NCI-H1105 (cell line): ENCODE data around the gene RAB35.
A peak's percentile ranks its signal among the peaks of the same experiment; 100 is the strongest.

Source experiments
- DNase-seq: peaks from one replicate; lab custom pipeline; 2025; lab: John Stamatoyannopoulos, UW

The RAB35 gene

GRCh38 chr12:120086801-120087621 is 29.5 kb downstream of the RAB35 start:
- DNase-seq, result peak; percentile 99

GRCh38 chr12:120085920-120086645 is 30.5 kb downstream of the RAB35 start:
- no peak for DNase-seq

GRCh38 chr12:120081641-120082040 is 34.9 kb downstream of the RAB35 start:
- no peak for DNase-seq

GRCh38 chr12:120079411-120080400 is 36.8 kb downstream of the RAB35 start:
- DNase-seq, result no peak

- no peak for DNase-seq
These were observed 37.7 kb downstream of the RAB35 start for GRCh38 chr12:120078868-120079267.

GRCh38 chr12:120077260-120077659 is 39.3 kb downstream of the RAB35 start:
- no peak for DNase-seq

- no peak for DNase-seq
These were observed 39.9 kb downstream of the RAB35 start for GRCh38 chr12:120076651-120077050.

GRCh38 chr12:120075034-120075616 is 41.4 kb downstream of the RAB35 start:
- no peak for DNase-seq

- no peak for DNase-seq
These were observed 43.9 kb downstream of the RAB35 start for GRCh38 chr12:120072472-120073249.

- DNase-seq, result no peak
These were observed 45.0 kb downstream of the RAB35 start for GRCh38 chr12:120071493-120072020.

GRCh38 chr12:120069278-120069677 is 47.3 kb downstream of the RAB35 start:
- no peak for DNase-seq

- DNase-seq, result no peak
These were observed 48.7 kb downstream of the RAB35 start for GRCh38 chr12:120067901-120068300.

GRCh38 chr12:120067084-120067869 is 49.3 kb downstream of the RAB35 start:
- no peak for DNase-seq

- DNase-seq, result no peak
These were observed 50.2 kb downstream of the RAB35 start for GRCh38 chr12:120066341-120066740.

- no peak for DNase-seq
These were observed 51.1 kb downstream of the RAB35 start for GRCh38 chr12:120065472-120065871.

GRCh38 chr12:120064054-120064940 is 52.3 kb downstream of the RAB35 start:
- no peak for DNase-seq

- no peak for DNase-seq
These were observed 53.5 kb downstream of the RAB35 start for GRCh38 chr12:120062976-120063579.

GRCh38 chr12:120061575-120062214 is 54.9 kb downstream of the RAB35 start:
- DNase-seq, result no peak
